ENCODE data around the gene RNFT2.

Gene RNFT2, protein sequence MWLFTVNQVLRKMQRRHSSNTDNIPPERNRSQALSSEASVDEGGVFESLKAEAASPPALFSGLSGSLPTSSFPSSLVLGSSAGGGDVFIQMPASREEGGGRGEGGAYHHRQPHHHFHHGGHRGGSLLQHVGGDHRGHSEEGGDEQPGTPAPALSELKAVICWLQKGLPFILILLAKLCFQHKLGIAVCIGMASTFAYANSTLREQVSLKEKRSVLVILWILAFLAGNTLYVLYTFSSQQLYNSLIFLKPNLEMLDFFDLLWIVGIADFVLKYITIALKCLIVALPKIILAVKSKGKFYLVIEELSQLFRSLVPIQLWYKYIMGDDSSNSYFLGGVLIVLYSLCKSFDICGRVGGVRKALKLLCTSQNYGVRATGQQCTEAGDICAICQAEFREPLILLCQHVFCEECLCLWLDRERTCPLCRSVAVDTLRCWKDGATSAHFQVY

GRCh38 chr12:116737774-116738657 is at the start of gene RNFT2, which contains the start of gene SPRING1:
TSS of gene RNFT2 (plus strand) at chr12:116738315. CDS start at chr12:116740498, 2,183 bp downstream.
TSS of gene SPRING1 (minus strand) at chr12:116738069. CDS start at chr12:116737900, 169 bp downstream.
- peak; percentile 99 for DNase-seq

- DNase-seq: no peak
Measured at GRCh38 chr12:116689521-116689920, 48.6 kb upstream of the RNFT2 start.

GRCh38 chr12:116689979-116690744 is 48.0 kb upstream of the RNFT2 start:
- DNase-seq: no peak

DNA sequence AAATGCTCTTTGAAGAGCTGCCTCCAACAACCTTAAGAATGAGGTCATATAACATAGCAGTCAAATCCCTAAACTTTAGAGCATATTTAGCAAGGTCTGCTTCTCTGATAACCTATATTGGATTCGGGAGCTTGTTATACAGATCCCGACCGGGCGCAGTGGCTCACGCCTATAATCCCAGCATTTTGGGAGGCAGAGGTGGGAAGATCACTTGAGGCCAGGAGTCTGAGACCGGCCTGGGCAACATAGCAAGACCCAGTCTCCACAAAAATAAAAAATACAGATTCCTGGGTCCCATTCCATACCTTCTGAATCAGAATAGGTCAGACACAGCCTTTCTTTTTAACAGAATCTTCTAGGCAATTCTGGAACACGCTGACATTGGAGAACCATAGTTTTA is 46.9 kb upstream of the RNFT2 start:
- DNase-seq: no peak

DNA sequence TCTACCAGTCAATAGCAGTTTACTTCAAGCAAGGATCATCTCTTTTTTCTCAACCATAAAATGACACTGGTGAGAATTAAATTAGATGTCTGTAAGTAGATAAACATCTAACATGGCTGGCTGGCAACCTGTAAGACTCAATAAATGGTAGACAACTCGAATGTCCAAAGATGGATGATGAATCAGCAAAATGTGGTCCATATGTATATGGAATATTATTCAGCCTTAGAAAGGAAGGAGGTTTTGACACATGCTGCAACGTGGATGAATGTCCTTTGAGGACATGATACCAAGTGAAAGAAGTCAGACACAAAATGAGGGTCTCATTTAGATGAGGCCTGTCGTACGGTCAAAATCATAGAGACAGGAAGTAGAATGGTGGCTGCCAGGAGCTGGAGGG is 46.5 kb upstream of the RNFT2 start:
- DNase-seq: no peak

DNA sequence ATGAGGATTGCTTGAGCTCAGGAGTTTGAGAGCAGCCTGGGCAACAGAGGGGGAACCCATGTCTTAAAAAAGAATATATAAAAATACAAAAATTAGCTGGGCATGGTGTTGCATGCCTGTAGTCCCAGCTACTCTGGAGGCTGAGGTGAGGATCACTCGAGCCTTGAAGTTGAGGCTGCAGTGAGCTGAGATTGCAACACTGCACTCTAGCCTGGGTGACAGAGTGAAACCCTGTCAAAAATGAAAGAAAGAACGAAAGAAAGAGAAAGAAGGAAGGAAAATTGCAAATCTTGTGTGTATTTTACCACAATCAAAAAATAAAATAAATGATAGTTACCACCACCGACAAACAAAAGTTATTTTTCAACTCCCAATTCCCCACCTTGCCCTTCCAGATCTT is 45.5 kb upstream of the RNFT2 start:
- DNase-seq: no peak

GRCh38 chr12:116693286-116694227 is 44.6 kb upstream of the RNFT2 start:
- DNase-seq: no peak

DNA sequence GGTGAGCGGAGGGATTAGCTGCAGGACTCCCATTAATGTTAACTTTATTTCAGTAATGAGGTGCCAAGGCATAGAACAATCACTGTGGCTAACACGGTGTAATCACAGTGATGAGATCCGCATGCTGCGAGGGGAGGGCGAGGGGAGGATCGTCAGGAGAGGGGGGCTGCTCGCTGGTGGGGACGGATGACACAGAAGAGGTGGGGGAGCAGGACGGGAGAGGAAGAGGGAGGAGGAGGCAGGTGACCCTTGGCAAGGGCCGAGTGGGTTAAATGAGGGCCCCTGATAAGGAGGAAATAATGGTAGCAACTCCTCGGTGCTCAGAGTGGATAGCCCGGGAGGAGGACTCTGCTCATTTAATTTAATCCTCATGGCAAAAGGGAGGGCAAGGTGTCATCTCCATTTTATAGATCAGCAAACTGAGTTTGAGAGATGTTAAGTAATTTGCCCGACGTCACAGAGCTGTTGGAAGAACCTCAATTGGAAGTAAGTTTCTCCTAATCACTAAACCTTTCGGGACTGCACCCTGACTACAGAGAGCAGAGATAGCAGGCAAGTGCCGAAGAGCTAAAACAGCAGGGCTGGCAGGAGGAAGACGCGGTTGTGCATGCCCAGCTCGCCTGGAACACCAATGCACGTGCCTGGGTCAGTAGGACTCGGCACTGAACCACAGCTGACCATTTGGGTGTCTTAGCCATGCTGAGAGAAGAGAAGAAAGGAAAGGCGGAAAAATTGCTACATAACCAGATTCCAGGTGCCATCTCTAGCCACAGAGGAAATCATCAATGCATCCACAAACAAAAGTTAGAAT is 43.3 kb upstream of the RNFT2 start:
- no peak for DNase-seq

GRCh38 chr12:116695464-116695725 is 42.7 kb upstream of the RNFT2 start:
- no peak for DNase-seq

- no peak for DNase-seq
Measured at GRCh38 chr12:116697305-116697704, 40.8 kb upstream of the RNFT2 start.

GRCh38 chr12:116697716-116698115 is 40.4 kb upstream of the RNFT2 start:
- DNase-seq: no peak

DNA sequence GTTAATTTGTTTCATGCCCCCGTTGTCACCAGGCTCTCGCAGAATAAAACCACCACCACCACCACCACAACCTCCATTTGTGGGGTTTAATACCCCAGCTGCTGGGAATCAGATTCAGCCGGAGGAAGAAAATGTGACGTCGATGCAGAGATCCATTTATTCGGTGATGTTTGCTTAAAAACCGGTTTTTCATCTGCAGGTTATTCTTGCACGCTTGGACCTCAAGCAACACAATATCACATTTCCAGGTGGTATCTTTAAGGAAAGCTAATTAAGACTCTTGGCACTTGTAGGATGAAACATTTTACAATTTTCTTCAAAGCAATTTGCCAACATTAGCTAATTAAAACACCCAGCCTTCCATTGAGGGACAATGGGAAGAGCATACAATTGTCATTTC is 40.0 kb upstream of the RNFT2 start:
- DNase-seq: no peak

GRCh38 chr12:116698554-116699075 is 39.5 kb upstream of the RNFT2 start:
- no peak for DNase-seq

DNA sequence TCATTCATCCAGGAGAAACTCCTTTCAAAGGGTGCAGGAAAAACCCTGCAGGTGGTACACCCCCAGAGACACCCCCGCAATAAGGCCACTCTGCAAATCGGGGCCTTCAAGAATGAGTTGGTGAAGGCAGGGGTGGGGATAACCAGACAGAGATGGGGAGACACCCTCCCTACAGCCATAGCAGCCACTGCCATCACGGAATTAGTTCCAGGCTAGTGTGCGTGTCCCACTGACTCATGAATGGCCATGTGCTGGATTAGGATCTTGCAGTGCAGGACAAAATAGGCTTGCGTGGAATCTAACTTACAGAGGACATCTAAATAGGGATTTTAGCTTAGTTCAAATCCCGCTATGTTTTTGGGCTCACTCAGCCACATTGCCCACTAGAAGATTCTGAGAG is 38.0 kb upstream of the RNFT2 start:
- DNase-seq: no peak

GRCh38 chr12:116701432-116701831 is 36.7 kb upstream of the RNFT2 start:
- DNase-seq: no peak

GRCh38 chr12:116703214-116703795 is 34.8 kb upstream of the RNFT2 start:
- peak; percentile 70 to 71 for DNase-seq

DNA sequence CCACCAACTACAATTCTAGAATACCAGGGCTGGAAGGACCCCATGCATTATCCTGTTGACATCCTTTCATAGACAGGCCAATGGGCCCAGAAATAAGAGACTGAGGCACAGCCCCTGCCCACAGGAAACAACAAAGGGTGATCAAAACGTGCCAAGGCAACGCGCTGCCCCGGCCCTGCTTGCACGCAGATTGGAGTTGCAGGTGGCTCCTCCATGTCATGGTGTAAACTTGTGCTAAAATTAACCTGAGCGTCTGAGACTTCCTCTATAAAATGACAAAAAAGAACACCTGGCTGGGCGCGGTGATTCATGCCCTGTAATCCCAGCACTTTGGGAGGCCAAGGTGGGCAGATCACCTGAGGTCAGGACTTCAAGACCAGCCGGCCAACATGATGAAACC is 30.4 kb upstream of the RNFT2 start:
- no peak for DNase-seq

GRCh38 chr12:116708826-116709756 is 29.0 kb upstream of the RNFT2 start:
- DNase-seq: peak; percentile 54 to 55

- DNase-seq: no peak
Measured at GRCh38 chr12:116709768-116710167, 28.3 kb upstream of the RNFT2 start.

All from stimulated activated CD4-positive, alpha-beta T cell treated with anti-CD3 and anti-CD28 coated beads, Interleukin-2, amount 100 ng/mL, for 24 hours (primary cell).